Activated CD8-positive, alpha-beta memory T cell treated with anti-CD3 and anti-CD28 coated beads for 4 hours (primary cell): Measurements from ENCODE around the gene RACK1.

Experiments
- DNase-seq, 2 donors: peaks; one replicate each; pipeline ENCODE4 v3.0.0-alpha.2; 2020; ENCODE audit warnings: low read depth in 2 of 2

The RACK1 gene

DNA sequence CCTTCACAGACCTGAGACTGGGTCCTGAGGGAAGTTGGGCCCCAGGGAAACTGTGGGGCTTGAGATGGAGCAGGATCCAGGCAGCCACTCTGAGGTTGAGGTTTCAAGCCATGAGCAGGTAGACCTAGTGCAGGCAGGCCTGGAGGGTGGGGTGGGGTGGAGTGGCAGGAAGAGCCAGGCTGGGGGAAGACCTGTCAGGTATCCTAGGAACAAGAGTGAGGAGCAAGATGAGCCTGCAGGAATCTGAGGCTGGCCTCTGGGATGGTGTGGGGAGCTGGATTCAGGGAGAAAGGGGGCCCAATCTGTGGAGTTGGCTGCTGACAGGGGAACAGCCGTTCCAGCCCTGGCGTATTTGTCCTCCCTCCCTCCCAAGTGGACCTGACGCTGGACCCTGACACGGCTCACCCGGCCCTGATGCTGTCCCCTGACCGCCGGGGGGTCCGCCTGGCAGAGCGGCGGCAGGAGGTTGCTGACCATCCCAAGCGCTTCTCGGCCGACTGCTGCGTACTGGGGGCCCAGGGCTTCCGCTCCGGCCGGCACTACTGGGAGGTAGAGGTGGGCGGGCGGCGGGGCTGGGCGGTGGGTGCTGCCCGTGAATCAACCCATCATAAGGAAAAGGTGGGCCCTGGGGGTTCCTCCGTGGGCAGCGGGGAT is 9.8 kb downstream of the RACK1 start:
- DNase-seq, result no peak

- DNase-seq, result no peak
Observed at GRCh38 chr5:181233088-181233800, 10.5 kb downstream of the RACK1 start.

GRCh38 chr5:181232593-181232992 is 11.1 kb downstream of the RACK1 start:
- DNase-seq, result no peak

GRCh38 chr5:181231432-181231831 is 12.3 kb downstream of the RACK1 start:
- no peak for DNase-seq

- DNase-seq, result no peak
Observed at GRCh38 chr5:181230551-181230950, 13.2 kb downstream of the RACK1 start.

GRCh38 chr5:181229996-181230395 is 13.7 kb downstream of the RACK1 start:
- DNase-seq, result no peak

- no peak for DNase-seq
Observed at GRCh38 chr5:181224390-181225229, 19.1 kb downstream of the RACK1 start.

- no peak for DNase-seq
Observed at GRCh38 chr5:181223729-181224389, 19.8 kb downstream of the RACK1 start.

DNA sequence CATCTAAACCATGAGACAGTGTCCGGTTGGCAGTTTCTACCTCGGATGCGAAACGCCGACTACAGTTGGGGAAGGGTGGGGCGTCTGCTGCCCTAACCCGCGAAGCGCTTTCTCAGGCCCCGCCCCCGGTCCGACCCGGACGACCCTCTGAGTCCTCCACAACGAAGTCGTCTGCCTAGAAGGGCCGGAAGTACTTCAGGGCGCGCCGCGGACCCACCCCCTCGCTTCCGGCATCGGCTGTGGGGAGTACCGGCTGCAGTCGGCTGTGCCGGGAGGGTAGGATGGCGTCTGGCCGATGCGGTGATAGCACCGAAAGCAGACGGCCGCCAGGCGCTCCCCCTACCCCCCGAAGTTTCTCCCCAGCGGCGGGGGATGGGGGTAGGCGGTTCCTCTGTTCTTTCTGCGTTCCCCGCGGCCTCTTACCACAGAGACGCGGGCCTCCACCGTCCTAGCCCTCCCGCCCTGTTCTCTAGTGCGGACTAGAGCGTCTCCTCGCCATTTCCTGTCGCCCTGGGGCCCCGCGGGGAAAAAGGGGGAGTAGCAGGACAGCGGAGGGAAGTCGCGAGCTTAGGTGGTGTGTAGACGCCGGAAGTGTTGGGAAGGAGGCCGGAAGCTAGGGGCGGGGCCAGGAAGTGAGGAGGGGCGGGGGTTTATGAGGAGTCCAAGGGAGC is 20.5 kb downstream of the RACK1 start, which contains the start of gene TRIM41:
TSS of gene TRIM41 (plus strand) at position 224 of the 671 bp plus-strand sequence. CDS start 719 bp downstream, outside the sequence.
- peak; percentile 94 to 96 for DNase-seq

DNA sequence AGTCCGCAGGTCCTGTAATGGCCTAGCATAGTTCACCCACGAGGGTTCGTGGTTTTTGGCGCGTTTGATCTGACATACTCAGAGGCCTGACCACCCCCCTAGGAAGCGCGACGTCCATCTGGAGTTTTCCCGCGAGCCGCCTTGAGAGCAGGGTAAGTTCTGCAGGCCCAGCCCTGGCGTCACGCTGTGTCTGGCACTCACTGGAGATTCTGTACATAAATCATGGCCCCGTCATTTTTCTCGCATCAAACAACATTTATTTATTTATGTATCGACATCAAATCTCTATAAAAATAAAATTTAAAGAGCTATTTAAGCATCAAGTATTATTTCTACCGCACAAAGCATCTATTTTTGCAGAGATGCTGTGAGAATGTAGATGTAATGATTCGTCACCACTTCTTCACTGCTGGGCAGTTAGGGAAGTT is 21.1 kb downstream of the RACK1 start:
- no peak for DNase-seq

- peak; percentile 92 to 97 for DNase-seq
Observed at GRCh38 chr5:181221792-181222629, 21.7 kb downstream of the RACK1 start.

GRCh38 chr5:181221105-181221791 is 22.5 kb downstream of the RACK1 start:
- peak; percentile 33 to 54 for DNase-seq

GRCh38 chr5:181220178-181220515 is 23.6 kb downstream of the RACK1 start:
- DNase-seq, result no peak

DNA sequence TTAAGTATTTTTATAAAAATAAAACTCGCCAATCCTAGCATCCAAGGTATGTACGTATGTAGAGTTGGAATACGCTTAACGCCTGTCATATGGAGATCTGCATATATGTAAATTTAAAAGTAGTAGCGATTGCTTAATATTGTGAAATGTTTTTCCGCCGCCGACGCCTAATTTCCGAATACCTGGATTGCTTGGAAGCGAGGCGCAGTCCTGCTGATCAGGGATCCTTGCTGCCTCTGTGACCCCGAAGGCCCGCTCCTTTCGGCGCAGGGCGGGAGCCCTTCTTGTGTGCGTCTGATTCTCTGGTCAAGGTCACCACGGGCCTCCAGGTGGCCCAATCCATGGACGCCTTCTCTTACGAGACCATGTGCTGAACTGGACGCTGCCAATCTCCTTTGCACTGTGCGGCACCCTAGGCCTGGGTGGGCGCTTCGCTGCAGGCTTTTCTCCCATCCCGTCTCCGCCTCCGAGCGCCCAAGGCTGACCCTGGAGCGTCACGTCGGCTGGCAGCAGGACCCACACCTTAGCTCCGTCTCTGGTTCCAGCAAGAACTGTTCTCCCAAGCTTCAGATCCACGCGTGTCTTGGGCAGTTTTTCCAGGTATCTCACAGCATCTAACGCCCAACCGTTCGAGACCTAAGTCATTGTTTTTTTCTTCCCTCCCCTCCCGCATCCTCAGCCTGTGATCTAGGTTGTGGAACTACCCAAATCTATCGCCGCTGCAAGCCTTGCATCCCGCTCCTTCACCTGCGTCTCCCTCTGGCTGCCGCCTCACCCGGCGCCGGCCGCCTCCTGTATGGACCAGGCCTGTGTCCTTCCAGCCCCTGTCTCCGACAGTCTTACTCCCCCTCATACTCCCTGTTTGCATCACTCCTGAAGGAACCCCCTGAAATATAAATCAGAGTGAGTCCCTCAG is 24.2 kb downstream of the RACK1 start:
- DNase-seq, result no peak

GRCh38 chr5:181218795-181219124 is 24.9 kb downstream of the RACK1 start:
- no peak for DNase-seq

- DNase-seq, result no peak
Observed at GRCh38 chr5:181217803-181218062, 26.0 kb downstream of the RACK1 start.

- DNase-seq, result peak in 1 of 2 donors; percentile 31
Observed at GRCh38 chr5:181217111-181217802, 26.4 kb downstream of the RACK1 start.
